GM19043 (cell line): ENCODE data around the gene LDLRAD4.

ENCODE experiments used
- ATAC-seq: cut with Tn5 transposase; IDR thresholded peaks from one replicate; pipeline ENCODE4 v1.9.1; 2021; ENCODE audit warnings: low read depth; ENCODE audit not compliant: unreplicated experiment

The LDLRAD4 gene

DNA sequence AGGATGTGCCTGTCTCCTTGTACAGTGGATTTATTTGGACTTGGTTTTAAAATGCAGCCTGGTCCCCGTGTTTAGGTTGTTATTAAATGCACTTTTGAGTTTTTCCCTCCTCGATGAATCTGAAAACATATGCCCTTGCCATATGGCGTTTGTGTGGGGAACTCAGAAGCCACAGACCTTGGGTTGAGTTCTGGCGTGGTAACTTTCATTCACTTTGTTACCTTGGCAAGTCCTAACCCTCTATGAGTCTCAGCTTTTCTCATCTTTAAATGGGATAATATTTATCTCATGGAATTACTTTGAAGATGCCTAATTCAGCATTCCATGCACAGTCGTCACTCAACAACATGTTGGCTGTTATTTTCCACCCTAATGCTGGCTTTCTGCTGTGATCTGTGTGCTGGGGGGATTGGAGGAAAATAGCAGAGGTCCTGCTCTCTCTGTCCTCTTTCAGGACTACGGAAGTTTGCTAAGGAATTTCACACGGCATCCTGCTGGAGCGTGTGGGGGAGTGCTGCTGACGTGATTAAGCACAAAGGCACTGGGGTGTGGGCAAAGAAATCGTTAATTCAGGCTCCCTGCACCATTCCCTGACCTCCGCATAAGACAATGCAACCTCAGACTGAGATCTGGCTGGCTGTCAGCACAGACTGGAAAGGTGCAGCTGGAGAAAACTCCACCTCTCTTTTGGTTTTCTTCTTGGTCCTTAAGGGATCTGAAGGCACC, 61.7 kb downstream of the LDLRAD4 start:
- ATAC-seq, result no peak

DNA sequence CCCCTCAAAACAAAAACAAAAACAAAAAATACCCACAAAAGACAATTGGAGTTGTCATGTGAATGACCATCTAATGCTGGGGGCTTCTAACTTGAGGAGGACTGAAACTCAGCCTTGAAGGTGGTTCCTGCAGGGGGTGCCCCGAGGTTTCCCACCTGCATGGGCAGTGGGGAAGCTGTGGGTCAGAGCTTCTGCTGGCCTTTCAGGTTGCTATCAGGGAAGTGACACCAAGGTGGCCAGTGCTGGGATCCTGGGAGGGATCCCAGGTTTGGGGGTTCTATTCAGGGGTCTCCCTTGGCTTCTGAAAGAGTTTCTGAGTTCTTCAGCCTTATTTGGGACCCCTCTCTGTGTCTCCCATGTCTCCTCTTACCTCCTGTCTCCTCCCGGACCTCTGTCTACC, 62.8 kb downstream of the LDLRAD4 start:
- ATAC-seq, result no peak

DNA sequence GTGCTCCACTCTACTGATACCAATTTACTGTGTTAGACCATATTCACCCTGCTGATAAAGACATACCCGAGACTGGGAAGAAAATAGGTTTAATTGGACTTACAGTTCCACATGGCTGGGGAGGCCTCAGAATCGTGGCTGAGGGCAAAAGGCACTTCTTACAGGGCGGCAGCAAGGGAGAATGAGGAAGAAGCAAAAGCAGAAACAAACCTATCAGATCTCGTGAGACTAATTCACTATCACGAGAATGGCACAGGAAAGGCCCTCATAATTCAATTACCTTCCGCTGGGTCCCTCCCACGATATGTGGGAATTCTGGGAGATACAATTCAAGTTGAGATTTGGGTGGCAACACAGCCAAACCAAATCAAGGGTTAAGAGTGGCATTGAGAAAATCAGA, 65.2 kb downstream of the LDLRAD4 start:
- ATAC-seq, result no peak

DNA sequence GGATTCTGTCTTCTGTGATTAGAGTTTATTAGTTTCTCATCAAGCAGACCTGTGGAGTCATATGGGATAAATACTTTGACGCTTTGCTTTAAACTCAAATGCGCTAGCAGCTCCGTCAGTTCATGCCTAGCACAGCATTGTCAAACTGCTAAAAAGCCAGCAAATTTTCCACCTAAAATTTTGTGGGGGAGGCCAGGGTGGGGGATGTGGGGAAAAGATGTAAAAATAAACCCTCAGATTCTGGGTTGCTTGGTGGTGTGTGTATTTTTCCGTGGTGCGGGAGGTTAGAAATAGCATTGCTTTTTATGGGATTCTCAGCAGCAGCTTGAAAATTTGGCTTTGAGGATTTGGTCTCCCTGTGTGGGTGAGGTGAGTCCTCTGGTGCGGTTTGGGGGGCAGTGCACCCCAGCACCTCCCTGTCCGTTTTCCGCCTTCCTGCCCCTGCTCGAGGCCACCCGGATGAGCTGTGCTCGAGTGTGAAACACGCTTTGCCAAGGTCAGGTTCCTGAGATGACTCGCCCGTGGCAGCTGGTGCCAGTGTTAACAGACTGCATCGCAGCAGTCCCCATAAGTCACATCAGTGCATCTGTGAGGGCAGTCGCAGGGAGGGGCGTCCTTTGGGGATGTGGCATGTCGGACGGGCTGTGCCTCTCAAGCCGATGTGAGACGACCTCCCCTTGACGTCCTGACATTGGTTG, 65.9 kb downstream of the LDLRAD4 start:
- ATAC-seq, result no peak

DNA sequence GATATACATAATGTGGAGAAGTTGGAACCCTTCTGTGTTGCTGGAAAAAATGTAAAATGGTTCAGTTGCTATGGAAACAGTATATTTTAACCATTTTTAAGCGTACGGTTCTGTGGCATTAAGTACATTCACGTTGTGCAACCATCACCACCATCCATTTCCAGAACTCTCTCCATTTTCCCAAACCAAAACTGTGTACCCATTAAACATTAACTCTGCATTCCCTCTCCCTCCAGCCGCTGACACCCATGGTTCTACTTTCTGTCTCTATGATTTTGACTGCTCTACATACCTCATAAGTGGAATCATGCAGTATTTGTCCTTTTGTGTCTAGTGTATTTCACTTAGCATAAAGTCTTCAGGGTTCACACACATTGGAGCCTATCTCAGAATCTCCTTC, 67.3 kb downstream of the LDLRAD4 start:
- no peak for ATAC-seq

DNA sequence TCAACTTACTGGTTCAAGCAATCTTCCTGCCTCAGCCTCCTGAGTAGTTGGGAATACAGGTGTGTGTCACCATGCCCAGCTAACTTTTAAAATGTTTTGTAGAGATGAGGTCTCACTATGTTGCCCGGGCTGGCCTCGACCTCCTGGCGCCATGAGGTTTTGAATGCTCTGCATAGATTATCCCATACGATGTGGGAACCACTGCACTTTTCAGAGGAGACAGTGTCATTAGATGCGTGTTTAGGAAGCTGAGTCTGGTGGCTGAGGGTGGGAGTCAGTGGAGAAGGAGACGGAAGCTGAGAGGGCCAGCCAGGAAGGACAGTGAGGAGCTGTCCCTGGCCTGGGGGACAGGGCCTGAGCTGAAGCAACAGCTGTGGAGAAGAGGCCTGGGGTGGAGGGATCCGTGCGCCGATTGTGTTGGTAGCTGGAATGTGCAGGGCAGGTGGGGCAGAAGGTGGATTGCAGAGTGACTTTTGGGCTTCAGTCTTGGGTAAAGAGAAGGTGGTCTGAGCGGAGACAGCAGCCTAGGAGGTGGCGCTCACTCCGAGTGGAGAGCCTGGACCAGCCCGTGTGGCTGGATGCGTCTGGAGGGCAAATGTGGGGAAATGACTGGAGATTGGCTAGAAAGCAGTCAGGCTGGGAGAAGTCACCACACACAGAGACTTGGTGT, 68.0 kb downstream of the LDLRAD4 start:
- no peak for ATAC-seq

DNA sequence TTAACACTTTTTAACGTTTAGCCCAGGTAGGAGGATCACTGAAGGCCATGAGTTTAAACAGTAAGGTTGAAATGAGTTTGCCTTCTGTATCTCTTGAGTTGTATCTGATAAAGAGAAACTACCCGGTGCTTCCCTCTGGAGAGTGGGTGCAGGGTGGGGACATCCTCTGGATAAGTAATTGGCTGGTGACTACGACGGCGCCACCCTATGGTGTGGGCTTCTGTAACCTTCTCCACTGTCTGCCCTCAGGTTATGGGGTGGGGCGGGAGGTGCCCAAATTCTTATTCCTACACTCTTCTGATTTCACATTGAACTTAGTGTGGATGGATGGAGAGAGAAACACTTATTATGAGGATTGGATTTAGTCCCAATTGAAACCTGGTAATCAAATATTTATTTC, 68.8 kb downstream of the LDLRAD4 start:
- no peak for ATAC-seq

DNA sequence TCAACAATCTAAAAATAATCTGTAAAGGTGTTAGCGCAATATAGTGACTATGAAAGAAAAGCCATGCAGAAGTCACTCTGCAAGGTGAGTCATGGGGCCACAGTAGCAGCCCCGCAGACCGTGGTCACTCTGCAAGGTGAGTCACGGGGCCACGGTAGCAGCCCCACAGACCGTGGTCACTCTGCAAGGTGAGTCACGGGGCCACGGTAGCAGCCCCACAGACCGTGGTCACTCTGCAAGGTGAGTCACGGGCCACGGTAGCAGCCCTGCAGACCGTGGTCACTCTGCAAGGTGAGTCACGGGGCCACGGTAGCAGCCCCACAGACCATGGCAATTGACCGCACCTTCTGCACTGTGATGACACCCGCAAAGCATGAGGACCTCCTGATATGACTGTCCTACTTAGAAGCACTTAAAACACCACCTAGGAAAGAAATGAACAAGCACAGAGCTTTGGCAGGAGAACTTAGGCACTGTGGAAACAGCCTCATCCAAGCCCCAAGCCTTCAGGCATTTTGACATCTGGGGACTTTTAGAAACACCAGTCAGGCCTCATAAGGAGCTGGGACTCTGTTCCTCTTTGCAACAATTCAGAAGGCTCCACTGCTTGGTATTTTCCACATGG, 70.1 kb downstream of the LDLRAD4 start:
- ATAC-seq, result no peak

DNA sequence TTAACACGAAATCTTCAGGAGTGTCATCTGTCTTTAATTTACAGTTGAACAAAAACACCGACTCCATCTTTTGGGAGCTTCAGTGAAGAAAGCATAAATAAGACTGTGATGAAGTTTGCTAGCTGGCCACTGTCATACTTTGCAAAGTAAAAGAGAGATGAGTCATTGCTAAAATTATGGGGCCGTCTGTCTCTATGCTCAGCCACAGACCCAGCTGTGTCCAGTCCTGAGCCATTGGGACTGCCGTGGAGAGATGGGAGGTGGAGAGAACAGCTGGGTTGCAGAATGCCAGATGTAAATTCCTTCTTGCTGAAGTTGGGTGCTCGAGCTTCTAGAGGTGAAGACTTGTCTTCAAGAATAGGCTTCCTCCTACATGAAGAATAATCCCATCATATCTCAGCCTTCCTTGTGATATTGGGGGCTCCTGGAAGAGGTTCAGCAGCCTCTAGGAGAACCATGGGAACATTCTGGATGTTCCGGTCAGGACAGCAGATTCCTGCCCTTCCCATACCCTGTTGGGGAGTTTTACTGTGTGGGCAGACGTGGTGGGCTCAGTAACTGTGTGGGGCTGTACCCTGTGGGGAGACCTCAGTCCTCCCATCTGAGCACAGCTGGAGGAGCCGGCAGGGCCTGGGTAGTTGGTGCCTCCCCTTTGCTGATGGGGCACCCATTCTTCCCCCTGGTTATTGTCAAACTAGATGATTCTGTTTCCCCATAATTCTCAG, 71.1 kb downstream of the LDLRAD4 start:
- no peak for ATAC-seq

DNA sequence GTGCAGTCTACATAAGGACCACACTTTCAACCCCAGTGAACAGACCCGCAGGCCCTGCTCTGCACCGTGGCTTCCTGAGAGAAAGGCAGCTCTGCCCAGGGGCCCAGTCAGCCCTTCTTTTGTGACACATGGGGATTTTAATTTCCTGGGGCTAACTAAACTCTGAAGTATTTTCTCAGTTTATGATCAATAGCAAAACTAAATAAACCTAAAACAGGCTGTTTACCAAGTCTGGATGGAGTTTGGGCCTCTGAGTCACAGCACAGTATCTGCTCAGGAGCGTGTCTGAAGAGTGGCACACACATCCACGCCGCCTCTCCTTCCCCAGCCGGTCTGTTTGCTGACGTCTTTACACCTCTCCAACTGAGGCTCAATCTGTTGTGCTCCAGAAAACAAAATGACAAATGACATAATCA, 72.3 kb downstream of the LDLRAD4 start:
- no peak for ATAC-seq

DNA sequence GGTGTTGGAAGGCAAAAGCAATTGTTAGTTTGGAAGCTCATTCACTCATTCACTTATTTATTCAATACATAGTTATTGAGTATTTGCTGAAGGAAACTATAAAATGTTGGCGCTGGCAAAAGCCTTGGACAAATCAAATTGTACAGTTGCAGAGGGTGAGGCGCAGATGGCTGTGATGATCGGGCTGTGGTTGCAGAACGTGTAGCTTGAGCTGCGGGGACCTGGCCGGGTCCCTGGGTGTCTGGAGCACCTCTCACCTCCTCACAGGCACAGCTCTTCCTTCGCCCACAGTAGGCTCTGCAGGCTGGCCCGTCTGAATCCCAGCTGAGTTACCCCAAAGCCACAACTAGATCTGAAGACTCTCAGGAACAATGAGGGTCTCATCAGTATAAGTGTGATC, 72.7 kb downstream of the LDLRAD4 start:
- no peak for ATAC-seq

DNA sequence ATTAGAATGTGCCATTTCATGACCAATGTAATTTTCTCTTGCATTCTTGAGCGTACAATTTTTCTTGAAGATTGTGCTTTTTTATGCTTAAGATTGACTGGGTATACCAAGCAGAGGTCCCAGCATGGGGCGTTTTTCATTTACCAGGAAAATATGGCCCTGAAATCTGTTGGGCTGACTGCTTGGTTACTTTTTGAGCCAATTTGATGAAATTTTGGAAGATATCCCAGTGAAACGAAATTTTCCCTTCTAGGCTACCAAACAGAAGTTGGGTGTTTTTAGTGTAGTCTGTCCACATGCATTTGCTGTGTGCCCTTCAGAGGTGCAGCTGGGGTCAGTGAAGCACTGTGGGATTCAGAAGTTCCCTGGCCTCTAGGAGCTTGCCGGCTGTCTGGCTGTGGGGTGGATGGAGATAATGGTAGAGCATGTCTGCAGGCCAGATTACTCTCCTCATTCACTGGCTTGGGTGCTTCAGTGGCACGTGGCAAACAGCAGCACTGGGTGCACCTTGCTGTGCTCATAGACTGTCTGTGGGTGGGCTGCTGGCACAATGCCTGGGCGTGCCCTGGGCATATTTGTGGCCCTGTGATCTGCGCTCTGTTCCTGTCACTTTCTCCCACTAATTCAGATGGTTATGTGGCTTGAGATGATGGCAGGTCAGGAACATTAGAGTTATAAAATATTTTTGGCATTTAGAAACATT, 73.3 kb downstream of the LDLRAD4 start:
- no peak for ATAC-seq

DNA sequence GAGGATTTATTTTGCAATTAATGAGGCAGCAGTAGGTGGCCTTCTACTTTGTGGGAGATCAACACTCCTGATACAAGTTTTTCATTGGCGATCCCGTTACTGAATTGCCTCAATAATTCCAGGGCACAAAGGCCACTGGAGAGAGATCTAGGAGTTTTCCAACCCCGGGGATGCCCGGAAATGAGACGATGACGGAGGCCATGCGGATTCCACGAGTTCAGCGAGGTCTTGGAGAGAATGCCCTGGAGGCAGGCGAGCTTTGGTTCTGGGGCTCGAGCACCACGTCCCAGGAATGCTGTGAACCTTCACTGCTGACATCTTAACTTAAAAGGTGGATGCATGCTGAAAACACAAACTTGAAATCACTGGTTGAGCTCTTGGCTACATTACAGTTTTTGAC, 74.2 kb downstream of the LDLRAD4 start:
- ATAC-seq, result no peak

DNA sequence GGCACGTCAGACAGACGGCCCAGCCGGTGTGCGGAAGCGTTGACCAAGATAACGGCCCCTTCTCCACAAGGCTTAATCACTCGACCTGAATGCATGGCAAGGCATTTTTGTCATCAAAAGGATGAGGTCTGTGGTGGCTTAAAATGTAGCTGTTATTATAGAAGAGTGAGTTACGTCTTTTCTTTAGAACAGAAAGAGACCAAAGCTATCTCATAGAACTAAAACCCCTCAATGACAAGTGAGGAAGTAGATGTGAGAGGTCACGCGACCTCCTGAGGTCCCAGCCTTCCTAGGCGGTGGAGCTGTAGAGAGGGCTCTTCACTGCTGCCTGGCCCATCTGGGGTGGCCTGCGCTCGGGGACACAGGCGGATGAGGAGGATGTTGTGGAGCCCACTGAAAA, 75.7 kb downstream of the LDLRAD4 start:
- no peak for ATAC-seq

DNA sequence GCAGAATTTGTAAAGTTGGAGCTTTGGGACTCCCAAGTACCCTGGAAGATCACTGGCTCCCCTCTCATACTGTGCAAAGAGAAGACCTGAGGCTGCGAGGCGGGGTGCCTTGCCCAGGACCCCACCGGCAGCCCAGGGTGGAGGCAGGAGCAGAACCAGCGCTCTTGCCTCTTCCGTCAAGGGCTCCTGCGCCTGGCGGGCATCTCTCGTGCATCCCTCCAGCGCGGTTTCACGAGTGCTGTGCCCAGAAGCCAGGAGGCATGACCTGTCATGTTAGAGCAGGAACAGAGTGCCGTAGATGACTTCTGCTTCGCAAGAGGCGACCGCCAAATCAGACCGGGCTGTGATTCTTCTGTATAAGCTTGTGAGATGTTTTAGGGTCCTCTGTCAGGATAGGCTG, 77.3 kb downstream of the LDLRAD4 start:
- no peak for ATAC-seq

DNA sequence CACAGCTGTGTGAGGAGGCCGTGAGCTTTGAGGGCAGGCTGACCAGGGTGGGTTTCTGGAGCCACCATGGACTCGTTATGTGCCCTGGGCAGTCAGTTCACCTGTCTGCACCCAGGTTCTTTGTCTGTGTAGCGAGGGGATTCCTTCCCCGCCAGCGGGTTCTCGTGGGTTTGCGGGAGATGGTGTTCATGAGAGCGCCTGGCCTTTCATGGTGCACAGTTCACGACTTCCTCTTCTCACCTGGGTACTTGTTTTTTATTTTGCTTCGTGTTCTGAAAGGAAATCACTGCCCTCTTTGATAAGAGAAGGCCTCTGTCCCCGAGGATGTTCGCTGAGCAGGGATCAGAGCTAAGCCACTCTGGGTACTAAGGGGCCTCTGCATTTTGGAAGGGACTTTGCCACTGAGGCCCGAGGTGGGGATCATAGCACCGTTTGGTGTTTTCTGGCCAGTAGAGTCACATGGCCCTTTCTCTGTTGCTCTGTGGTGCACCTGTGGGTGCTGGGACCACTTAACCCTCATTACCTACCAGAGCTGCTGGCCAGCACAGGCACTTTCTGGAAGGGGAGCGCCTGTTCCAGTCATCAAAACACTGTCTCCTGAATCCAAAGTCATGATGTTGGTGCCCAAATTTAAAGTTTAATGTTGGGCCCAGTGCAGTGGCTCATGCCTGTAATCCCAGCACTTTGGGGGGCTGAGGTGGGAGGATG, 78.5 kb downstream of the LDLRAD4 start:
- no peak for ATAC-seq

DNA sequence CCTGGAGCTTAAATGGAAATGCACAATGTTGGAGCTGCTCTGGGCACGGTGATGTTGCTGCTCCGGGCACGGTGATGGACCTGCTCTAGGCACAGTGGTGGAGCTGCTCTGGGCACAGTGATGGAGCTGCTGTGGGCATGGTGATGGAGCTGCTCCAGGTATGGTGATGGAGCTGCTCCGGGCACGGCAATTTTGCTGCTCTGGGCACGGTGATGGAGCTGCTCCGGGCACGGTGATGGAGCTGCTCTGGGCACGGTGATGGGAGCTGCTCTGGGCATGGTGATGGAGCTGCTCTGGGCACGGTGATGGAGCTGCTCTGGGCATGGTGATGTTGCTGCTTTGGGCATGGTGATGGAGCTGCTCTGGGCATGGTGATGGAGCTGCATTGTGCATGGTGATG, 79.7 kb downstream of the LDLRAD4 start:
- no peak for ATAC-seq

DNA sequence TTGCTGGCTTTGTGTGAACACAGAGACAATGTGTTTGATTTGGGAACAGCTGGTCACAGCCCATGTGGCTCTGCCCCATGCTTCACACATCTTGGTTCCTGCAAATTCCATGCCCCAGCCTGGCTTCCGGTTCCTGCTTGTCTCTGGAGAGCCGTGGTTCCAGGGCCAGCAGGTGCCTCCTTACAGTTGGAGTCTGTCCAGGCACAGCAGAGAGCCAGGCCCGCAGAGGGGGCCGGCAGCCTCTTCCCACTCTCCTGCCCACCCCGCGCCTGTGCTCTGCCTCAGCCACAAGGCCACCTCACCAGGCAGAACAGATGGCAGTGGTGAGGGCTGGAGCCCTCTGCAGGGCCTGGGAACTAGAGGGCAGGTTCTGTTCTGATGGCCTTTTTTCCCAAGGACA, 81.5 kb downstream of the LDLRAD4 start:
- ATAC-seq, result no peak

DNA sequence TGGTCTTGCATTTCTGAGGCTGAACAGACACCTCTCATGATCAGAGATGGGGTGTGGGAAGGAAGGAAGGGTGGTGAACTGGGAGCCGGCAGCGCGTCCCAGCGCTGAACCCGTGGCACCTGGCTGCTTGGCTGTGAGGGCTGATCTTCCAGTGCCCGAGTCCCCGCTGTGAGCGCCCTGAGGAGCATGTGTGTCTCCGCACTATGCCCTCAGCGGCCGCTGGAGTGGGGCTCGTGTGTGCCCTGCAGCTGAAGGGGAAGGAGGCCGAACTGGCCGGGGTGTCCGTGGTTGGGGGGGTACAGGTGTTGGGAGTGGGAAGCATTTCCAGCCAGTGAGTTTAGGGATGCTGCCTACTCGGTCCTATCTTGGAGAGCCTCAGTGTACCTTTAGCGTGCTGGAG, 82.2 kb downstream of the LDLRAD4 start:
- no peak for ATAC-seq

DNA sequence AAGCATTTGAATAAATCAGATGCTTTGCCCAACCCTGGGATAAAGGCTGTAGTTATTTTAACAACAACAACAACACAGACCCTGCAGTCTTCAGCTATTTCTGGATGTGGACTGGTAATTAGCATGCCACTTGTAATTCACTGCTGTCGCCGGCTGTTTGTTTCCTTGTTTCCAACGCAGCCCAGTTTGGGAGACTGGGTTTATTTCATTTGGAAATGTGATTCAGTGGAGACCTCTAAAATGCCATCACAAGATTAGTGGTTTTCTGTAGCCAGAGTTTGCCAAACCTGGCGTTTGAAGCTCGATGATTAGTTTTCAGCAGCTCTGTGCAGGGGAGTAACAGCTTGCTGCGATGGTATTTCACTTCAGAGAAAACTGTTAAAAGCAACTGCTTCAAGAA, 83.5 kb downstream of the LDLRAD4 start:
- no peak for ATAC-seq
